Cardiac muscle cell (in vitro differentiated cells and primary cell): ENCODE results near the gene AIG1. TPM values are rescaled to one million over a fixed set of nuclear protein-coding genes. Genes with fewer than 3 reads are reported as not detected.

ENCODE experiments used
- DNase-seq, 2 donors: peaks; one replicate each; pipeline versions ENCODE4 v3.0.0 to v3.0.0-alpha.2; 2010 to 2017; ENCODE audit warnings: low read depth in 1 of 2, low spot score in 1 of 2
- H3K27ac ChIP-seq: fragments of 200-600 bp; sonication (generic); 2 replicates; pipeline ENCODE4 v1.5.1; 2016
- H3K27me3 ChIP-seq: fragments of 200-600 bp; sonication (generic); 2 replicates; pipeline ENCODE4 v1.6.0; 2016; ENCODE audit warnings: control low read depth
- H3K36me3 ChIP-seq: fragments of 200-600 bp; sonication (generic); 2 replicates; pipeline ENCODE4 v1.5.1; 2016; ENCODE audit warnings: control low read depth
- H3K4me1 ChIP-seq: fragments of 200-600 bp; sonication (generic); 2 replicates; pipeline ENCODE4 v1.8.1; 2017; ENCODE audit warnings: low read depth, mild to moderate bottlenecking, mixed run types
- H3K4me3 ChIP-seq: fragments of 200-600 bp; sonication (generic); 2 replicates; pipeline ENCODE4 v1.5.1; 2016; ENCODE audit warnings: mild to moderate bottlenecking
- H3K9me3 ChIP-seq: fragments of 200-600 bp; sonication (generic); 2 replicates; pipeline ENCODE4 v1.5.1; 2017; ENCODE audit warnings: low read depth, mild to moderate bottlenecking, control low read depth
- polyA plus RNA-seq: library from polyadenylated mRNA; unstranded; fragments of >200 nt; fragmentation: Nextera tagmentation; extraction: Ambion mirVana; gene quantifications from 2 replicates; pipeline ENCODE4 v1.2.1, GENCODE V29; 2016
- total RNA-seq: library from RNA; depleted of rRNA; stranded (reverse); fragments of >200 nt; gene quantifications from 2 replicates; pipeline ENCODE4 v1.2.3, GENCODE V29; 2016
- TF ChIP-seq, protein P1 (sequence below): IDR thresholded peaks from 2 replicates; pipeline ENCODE4 v1.5.1; 2012; ENCODE audit warnings: low read depth, mild to moderate bottlenecking, low read length

The AIG1 gene
- total and polyA plus RNA-seq, 2 experiments from 2014 or later = 35.9 to 55.4 TPM

DNA sequence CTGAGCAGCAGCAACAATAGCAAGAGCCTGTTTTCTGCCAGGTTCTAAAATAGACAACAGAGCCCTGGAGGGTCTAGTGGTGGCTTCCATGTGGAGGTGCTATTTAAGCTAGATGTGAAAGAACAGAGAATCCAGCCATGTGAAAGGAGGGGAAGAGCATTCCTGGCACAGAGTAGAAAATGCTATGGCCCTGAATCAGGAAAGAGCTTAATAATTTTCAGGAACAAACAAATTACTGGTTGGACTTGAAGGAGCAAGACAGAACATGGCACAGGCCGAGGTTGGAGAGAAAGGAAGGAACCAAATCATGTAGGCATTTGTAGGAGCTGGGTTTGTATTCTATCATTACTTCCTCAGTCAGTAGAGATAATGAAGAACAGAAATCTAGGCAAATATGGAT lies 98.3 kb downstream of the AIG1 start:
- Histone ChIP-seq H3K27me3 (no peaks in the 10 kb centered on the region), H3K27ac (no peak overlapping the region), H3K4me3 (no peak overlapping the region), H3K4me1 (peaks cover 6% of the 10 kb centered on the region), H3K36me3 (no peaks in the 10 kb centered on the region), H3K9me3 (no peaks in the 10 kb centered on the region)
- no peak for DNase-seq
- TF ChIP-seq, protein P1, sequence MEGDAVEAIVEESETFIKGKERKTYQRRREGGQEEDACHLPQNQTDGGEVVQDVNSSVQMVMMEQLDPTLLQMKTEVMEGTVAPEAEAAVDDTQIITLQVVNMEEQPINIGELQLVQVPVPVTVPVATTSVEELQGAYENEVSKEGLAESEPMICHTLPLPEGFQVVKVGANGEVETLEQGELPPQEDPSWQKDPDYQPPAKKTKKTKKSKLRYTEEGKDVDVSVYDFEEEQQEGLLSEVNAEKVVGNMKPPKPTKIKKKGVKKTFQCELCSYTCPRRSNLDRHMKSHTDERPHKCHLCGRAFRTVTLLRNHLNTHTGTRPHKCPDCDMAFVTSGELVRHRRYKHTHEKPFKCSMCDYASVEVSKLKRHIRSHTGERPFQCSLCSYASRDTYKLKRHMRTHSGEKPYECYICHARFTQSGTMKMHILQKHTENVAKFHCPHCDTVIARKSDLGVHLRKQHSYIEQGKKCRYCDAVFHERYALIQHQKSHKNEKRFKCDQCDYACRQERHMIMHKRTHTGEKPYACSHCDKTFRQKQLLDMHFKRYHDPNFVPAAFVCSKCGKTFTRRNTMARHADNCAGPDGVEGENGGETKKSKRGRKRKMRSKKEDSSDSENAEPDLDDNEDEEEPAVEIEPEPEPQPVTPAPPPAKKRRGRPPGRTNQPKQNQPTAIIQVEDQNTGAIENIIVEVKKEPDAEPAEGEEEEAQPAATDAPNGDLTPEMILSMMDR = no peak

DNA sequence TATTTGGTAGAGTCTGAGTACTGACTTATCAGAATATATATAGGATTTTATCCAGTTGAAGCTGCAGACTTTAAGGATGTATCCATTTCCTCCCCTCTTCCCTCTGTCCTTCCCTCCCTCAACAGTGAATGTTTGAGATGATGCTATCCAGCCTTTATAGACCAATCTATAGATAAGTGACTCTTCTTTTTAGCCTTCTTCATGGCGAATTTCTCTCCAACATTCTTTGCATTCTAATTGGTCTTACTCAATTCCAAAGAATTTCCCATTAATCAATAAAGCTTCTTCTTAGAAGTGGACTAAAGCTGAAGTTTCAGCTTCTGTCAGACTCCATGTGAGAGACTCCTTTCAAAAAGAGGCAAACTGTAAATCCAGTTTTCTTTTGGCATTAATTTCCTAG lies 99.3 kb downstream of the AIG1 start:
- Histone ChIP-seq H3K27ac (no peak overlapping the region), H3K4me3 (no peak overlapping the region), H3K4me1 (peaks cover 6% of the 10 kb centered on the region), H3K36me3 (no peaks in the 10 kb centered on the region), H3K9me3 (no peaks in the 10 kb centered on the region), H3K27me3 (no peaks in the 10 kb centered on the region)
- TF ChIP-seq, protein P1 = no peak
- no peak for DNase-seq

DNA sequence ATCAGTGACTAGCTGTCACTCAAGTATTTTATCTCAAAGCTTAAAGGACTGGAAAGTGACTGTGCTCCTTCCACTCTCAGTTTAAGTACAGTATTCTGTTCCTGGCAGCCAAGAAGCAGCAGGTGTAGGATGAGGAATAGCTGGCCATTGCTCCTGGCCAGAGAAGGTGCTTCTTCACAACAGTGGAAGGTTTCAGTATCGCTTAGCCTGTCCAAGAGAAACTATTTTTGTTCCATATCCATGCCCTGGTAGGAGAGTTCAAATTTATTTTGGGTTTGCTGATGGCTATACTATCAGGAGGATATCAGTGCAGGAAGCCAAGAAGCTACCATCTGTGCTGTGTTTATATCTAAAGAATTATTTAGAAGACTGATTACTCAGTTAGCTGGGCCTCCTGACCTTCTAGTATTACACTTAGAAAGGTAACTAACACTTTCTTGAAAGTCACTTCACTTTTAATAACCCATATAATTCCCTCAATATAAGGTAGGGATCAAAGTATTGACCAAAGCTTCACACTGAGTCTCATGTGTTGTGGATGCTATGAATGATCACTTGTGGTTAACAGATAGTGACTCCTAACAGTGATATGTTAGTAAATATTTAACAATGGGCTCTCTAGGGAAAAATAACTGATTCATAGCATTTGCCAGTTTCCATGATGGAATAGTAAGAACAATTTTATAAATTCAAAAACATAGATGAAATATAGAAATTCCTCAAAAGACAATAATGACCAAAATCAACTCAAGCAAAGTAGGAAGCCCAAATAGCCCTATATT lies 99.9 kb downstream of the AIG1 start:
- Histone ChIP-seq H3K9me3 (no peaks in the 10 kb centered on the region), H3K4me1 (peaks cover 6% of the 10 kb centered on the region)
- TF ChIP-seq, protein P1 = no peak

DNA sequence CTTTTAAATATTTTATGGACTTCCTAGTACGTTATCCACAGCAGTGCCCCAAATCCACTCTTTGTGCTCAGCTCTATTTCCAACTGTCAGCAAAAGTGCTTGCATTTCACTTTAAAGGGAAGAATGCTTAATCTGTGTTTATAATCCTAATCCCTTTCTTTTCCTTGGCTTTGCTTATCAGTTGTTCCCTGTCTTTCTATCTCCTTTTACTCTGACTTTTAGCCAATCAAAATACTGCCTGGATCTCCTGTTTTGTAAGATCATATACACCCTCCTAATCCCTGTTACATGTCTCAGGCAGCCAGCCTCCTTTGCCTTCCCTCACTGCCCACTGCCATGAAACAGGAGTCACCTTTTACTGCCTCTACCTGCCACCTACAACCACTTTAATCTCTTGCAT lies 102.9 kb downstream of the AIG1 start:
- no peak for DNase-seq

More for the DNA sequence above, 99.9 kb downstream of the AIG1 start:
- no peaks in the 10 kb centered on the region for H3K27me3 ChIP-seq
- no peak overlapping the region for H3K27ac ChIP-seq
- DNase-seq = no peak
- no peaks in the 10 kb centered on the region for H3K36me3 ChIP-seq
- no peak overlapping the region for H3K4me3 ChIP-seq

DNA sequence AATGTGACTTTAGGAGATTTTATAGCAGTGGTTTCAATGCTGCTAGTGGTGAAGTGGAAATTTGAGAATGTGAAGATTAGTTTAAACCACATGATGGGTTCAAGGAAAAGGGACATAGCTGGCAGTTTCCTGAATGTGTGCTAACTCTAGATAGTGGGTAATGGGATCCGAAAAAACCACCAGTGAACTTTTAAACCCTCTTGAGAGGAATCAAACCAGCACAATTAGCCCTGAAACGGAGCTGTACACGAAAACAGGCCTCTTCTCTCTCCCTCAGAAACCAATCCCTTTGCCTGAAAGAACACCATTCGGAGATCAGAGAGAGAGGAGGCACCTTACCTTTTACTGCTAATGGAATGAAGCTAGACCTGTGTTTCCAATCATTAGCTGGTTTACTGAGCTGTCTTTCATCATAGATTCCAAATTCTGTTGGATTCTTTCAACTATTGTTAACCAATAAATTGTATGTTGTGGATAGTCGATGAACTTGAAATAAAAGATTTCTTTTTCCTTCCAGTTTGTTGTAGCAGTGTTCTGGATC lies 103.9 kb downstream of the AIG1 start:
- no peak overlapping the region for H3K27ac ChIP-seq
- H3K27me3 ChIP-seq = no peaks in the 10 kb centered on the region
- peak in 1 of 2 donors; percentile 57 for DNase-seq
- no peak overlapping the region for H3K4me3 ChIP-seq
- H3K4me1 ChIP-seq = peaks cover 6% of the 10 kb centered on the region
- TF ChIP-seq, protein P1 = no peak
- H3K36me3 ChIP-seq = no peaks in the 10 kb centered on the region
- H3K9me3 ChIP-seq = no peaks in the 10 kb centered on the region

More for the DNA sequence above, 102.9 kb downstream of the AIG1 start:
- TF ChIP-seq, protein P1 = no peak
- Histone ChIP-seq H3K9me3 (no peaks in the 10 kb centered on the region), H3K27me3 (no peaks in the 10 kb centered on the region), H3K36me3 (no peaks in the 10 kb centered on the region), H3K4me1 (peaks cover 6% of the 10 kb centered on the region), H3K4me3 (no peak overlapping the region), H3K27ac (no peak overlapping the region)
